H1 (cell line): ENCODE results near the gene CYP1B1. TPM values are rescaled to one million over a fixed set of nuclear protein-coding genes. Genes with fewer than 3 reads are reported as not detected.
A peak's percentile ranks its signal among the peaks of the same experiment; 100 is the strongest.

Source experiments
- CTCF ChIA-PET: fragments of 300-600 bp; sonication (Branson Sonifier 250); formaldehyde crosslinking; loops from one replicate; lab custom pipeline; 2021; ENCODE audit not compliant: partially characterized antibody; lab: Charles Lee
- POLR2A ChIA-PET: fragments of 300-600 bp; sonication (Branson Sonifier 250); formaldehyde crosslinking; loops from one replicate; lab custom pipeline; 2021; ENCODE audit warnings: inconsistent platforms; ENCODE audit not compliant: partially characterized antibody; lab: Charles Lee
- DNase-seq, 2 experiments: peaks; one replicate each; pipeline versions ENCODE4 v3.0.0 to v3.0.0-alpha.2; 2010 to 2022; ENCODE audit warnings: low spot score in 2 of 2, low read depth in 1 of 2, mixed read lengths in 1 of 2
- FAIRE-seq: peaks from 2 replicates; lab custom pipeline; 2011; peaks lifted over from hg19 to GRCh38; lab: Jason Lieb, UNC
- H2AFZ ChIP-seq: 2 replicates; pipeline ENCODE4 v1.8.1; 2012; ENCODE audit warnings: low read length, inconsistent platforms
- H2AK5ac ChIP-seq: 2 replicates; pipeline ENCODE4 v1.6.1; 2013; ENCODE audit warnings: low read depth, low read length
- H2BK120ac ChIP-seq: replicated peaks from 2 replicates; pipeline ENCODE3; 2013; ENCODE audit warnings: low read depth, low read length, inconsistent platforms
- H2BK12ac ChIP-seq: 2 replicates; pipeline ENCODE4 v1.6.1; 2013; ENCODE audit warnings: low read depth, low read length
- H2BK15ac ChIP-seq: 2 replicates; pipeline ENCODE4 v1.6.1; 2013; ENCODE audit warnings: low read length
- H2BK20ac ChIP-seq: 2 replicates; pipeline ENCODE4 v1.6.1; 2013; ENCODE audit warnings: low read length
- H2BK5ac ChIP-seq: 2 replicates; pipeline ENCODE4 v1.6.1; 2013; ENCODE audit warnings: low read depth, low read length
- H3K14ac ChIP-seq: 2 replicates; pipeline ENCODE4 v1.6.1; 2013; ENCODE audit warnings: inconsistent platforms; ENCODE audit not compliant: insufficient read length
- H3K18ac ChIP-seq: 2 replicates; pipeline ENCODE4 v1.6.1; 2013; ENCODE audit warnings: low read length; ENCODE audit errors: extremely low read depth
- H3K23ac ChIP-seq: 2 replicates; pipeline ENCODE4 v1.6.1; 2013; ENCODE audit warnings: inconsistent platforms; ENCODE audit not compliant: insufficient read length
- H3K23me2 ChIP-seq: 2 replicates; pipeline ENCODE4 v1.6.1; 2013; ENCODE audit warnings: low read depth, low read length
- H3K27ac ChIP-seq: 2 replicates; pipeline ENCODE4 v1.6.1; 2011; ENCODE audit warnings: low read depth, low read length, inconsistent platforms
- H3K27me3 ChIP-seq, 4 experiments: replicated peaks in 1 of 4; 1 replicate in 1 of 4; 2 replicates in 3 of 4; pipeline versions ENCODE4 v1.6.1 to v1.8.1; 2011 to 2013; ENCODE audit warnings: low read length in 3 of 4, mild to moderate bottlenecking in 3 of 4, inconsistent platforms in 2 of 4, mixed read lengths in 2 of 4, moderate library complexity in 1 of 4; ENCODE audit not compliant: control insufficient read depth in 3 of 4, insufficient read depth in 3 of 4; ENCODE audit errors: extremely low read depth in 1 of 4
- H3K36me3 ChIP-seq, 4 experiments: 2 replicates each; pipeline versions ENCODE4 v1.6.1 to v1.8.1; 2011 to 2013; ENCODE audit warnings: mild to moderate bottlenecking in 4 of 4, low read length in 3 of 4, moderate library complexity in 2 of 4, control low read depth in 1 of 4, inconsistent platforms in 1 of 4; ENCODE audit not compliant: insufficient read depth in 4 of 4, control insufficient read depth in 2 of 4
- H3K4ac ChIP-seq: replicated peaks from 2 replicates; pipeline ENCODE3; 2013; ENCODE audit warnings: low read length, low read depth, mixed read lengths, inconsistent platforms; ENCODE audit not compliant: insufficient read length
- H3K4me1 ChIP-seq, 4 experiments: replicated peaks in 1 of 4; 1 replicate in 1 of 4; 2 replicates in 3 of 4; pipeline versions ENCODE4 v1.6.1 to v1.8.1; 2011 to 2013; ENCODE audit warnings: low read length in 3 of 4, inconsistent platforms in 2 of 4, mixed read lengths in 1 of 4; ENCODE audit not compliant: insufficient read depth in 4 of 4, control insufficient read depth in 3 of 4
- H3K4me2 ChIP-seq, 2 experiments: 2 replicates each; pipeline versions ENCODE4 v1.6.1 to v1.8.1; 2011 to 2013; ENCODE audit warnings: low read depth in 2 of 2, low read length in 2 of 2, control low read depth in 1 of 2, inconsistent platforms in 1 of 2, mild to moderate bottlenecking in 1 of 2; ENCODE audit not compliant: insufficient read depth in 1 of 2
- H3K4me3 ChIP-seq, 4 experiments: fragments of 200-600, 300-600 bp in 1 of 4; sonication (generic), shearing (Covaris generic), sonication (Bioruptor Twin) in 1 of 4; 2 replicates each; pipeline versions ENCODE4 v1.5.1 to v1.8.1; 2011 to 2016; ENCODE audit warnings: low read length in 4 of 4, low read depth in 3 of 4, control low read depth in 2 of 4, inconsistent platforms in 2 of 4, mild to moderate bottlenecking in 2 of 4, mixed read lengths in 1 of 4, moderate library complexity in 1 of 4; ENCODE audit not compliant: insufficient read depth in 2 of 4; ENCODE audit errors: extremely low read depth in 1 of 4
- H3K56ac ChIP-seq: replicated peaks from 2 replicates; pipeline ENCODE3; 2013; ENCODE audit warnings: low read depth, mild to moderate bottlenecking, mixed read lengths, low read length, inconsistent platforms; ENCODE audit not compliant: insufficient read length
- H3K79me1 ChIP-seq: 2 replicates; pipeline ENCODE4 v1.6.1; 2013; ENCODE audit warnings: low read depth, low read length, control low read depth
- H3K79me2 ChIP-seq, 2 experiments: 2 replicates each; pipeline versions ENCODE4 v1.6.1 to v1.8.1; 2012 to 2013; ENCODE audit warnings: low read length in 2 of 2, mild to moderate bottlenecking in 2 of 2, inconsistent platforms in 1 of 2; ENCODE audit not compliant: insufficient read depth in 2 of 2, control insufficient read depth in 1 of 2
- H3K9ac ChIP-seq, 4 experiments: replicated peaks in 1 of 4; 1 replicate in 1 of 4; 2 replicates in 3 of 4; pipeline versions ENCODE4 v1.6.1 to v1.8.1; 2011 to 2013; ENCODE audit warnings: low read depth in 3 of 4, low read length in 3 of 4, control low read depth in 2 of 4, mild to moderate bottlenecking in 2 of 4, moderate library complexity in 2 of 4, inconsistent platforms in 1 of 4; ENCODE audit errors: extremely low read depth in 1 of 4
- H3K9me3 ChIP-seq, 2 experiments: 2 replicates each; pipeline versions ENCODE4 v1.6.1 to v1.8.1; 2012 to 2013; ENCODE audit warnings: mild to moderate bottlenecking in 2 of 2, moderate library complexity in 2 of 2, control low read depth in 1 of 2, inconsistent platforms in 1 of 2, low read depth in 1 of 2, low read length in 1 of 2, mixed read lengths in 1 of 2; ENCODE audit not compliant: insufficient read depth in 2 of 2
- H4K20me1 ChIP-seq, 2 experiments: replicated peaks in 1 of 2; 2 replicates each; pipeline versions ENCODE3 to v1.8.1; 2011 to 2013; ENCODE audit warnings: inconsistent platforms in 2 of 2, low read length in 2 of 2, mild to moderate bottlenecking in 1 of 2; ENCODE audit not compliant: insufficient read depth in 2 of 2, control insufficient read depth in 1 of 2
- H4K5ac ChIP-seq: 2 replicates; pipeline ENCODE4 v1.6.1; 2013; ENCODE audit warnings: low read length, low read depth, mixed read lengths, inconsistent platforms; ENCODE audit not compliant: insufficient read length
- H4K8ac ChIP-seq: 2 replicates; pipeline ENCODE4 v1.8.0; 2013; ENCODE audit warnings: mild to moderate bottlenecking, moderate library complexity, low read length, inconsistent platforms; ENCODE audit not compliant: insufficient read depth; ENCODE audit errors: extremely low read depth
- H4K91ac ChIP-seq: replicated peaks from 2 replicates; pipeline ENCODE3; 2013; ENCODE audit warnings: low read length, mixed read lengths, inconsistent platforms; ENCODE audit not compliant: insufficient read length
- CHD1 ChIP-seq: IDR thresholded peaks from 2 replicates; pipeline ENCODE4 v1.6.1; 2012; ENCODE audit warnings: low read depth, low read length, improper control_type of control experiment
- CTBP2 ChIP-seq: IDR thresholded peaks from 2 replicates; pipeline ENCODE4 v1.7.0; 2011; ENCODE audit warnings: borderline replicate concordance, mild to moderate bottlenecking, moderate library complexity, mixed read lengths, low read length; ENCODE audit not compliant: insufficient read depth, insufficient read length
- EZH2 ChIP-seq: fragments of 200-600 bp; sonication (generic); IDR thresholded peaks from 2 replicates; pipeline ENCODE4 v1.7.1; 2012; ENCODE audit warnings: low read depth, mild to moderate bottlenecking, moderate library complexity, low read length, inconsistent platforms; ENCODE audit not compliant: severe bottlenecking
- FOSL1 ChIP-seq: IDR thresholded peaks from 2 replicates; pipeline ENCODE4 v1.6.1; 2011; ENCODE audit warnings: mild to moderate bottlenecking, low read depth, low read length, moderate library complexity; ENCODE audit not compliant: insufficient read depth
- GTF2F1 ChIP-seq: IDR thresholded peaks from 2 replicates; pipeline ENCODE4 v1.6.1; 2012; ENCODE audit warnings: low read depth, low read length, improper control_type of control experiment, borderline replicate concordance
- JUN ChIP-seq: IDR thresholded peaks from 2 replicates; pipeline ENCODE4 v1.6.1; 2011; ENCODE audit warnings: low read depth, mild to moderate bottlenecking, improper control_type of control experiment, low read length
- NRF1 ChIP-seq: IDR thresholded peaks from 2 replicates; pipeline ENCODE4 v1.6.1; 2011; ENCODE audit warnings: mild to moderate bottlenecking, low read depth, low read length, improper control_type of control experiment
- RNF2 ChIP-seq: fragments of 200-900, 300-1000 bp; sonication (generic); IDR thresholded peaks from 2 replicates; pipeline ENCODE4 v1.7.1; 2016; ENCODE audit warnings: borderline replicate concordance, low read depth, mild to moderate bottlenecking, antibody characterized with exemption, low read length; ENCODE audit not compliant: poor library complexity, severe bottlenecking; ENCODE audit errors: missing control alignments
- SIRT6 ChIP-seq: IDR thresholded peaks from one replicate; pipeline ENCODE4 v1.7.1; 2012; ENCODE audit warnings: low read length, inconsistent platforms
- SIX5 ChIP-seq: IDR thresholded peaks from 2 replicates; pipeline ENCODE4 v1.6.1; 2011; ENCODE audit warnings: mild to moderate bottlenecking, low read depth, low read length
- TAF1 ChIP-seq: IDR thresholded peaks from 2 replicates; pipeline ENCODE4 v1.6.1; 2011; ENCODE audit warnings: mild to moderate bottlenecking, low read depth, low read length
- TAF7 ChIP-seq: optimal IDR thresholded peaks from 2 replicates; pipeline ENCODE3; 2011; ENCODE audit warnings: low read depth, mild to moderate bottlenecking, inconsistent platforms, low read length, moderate library complexity, borderline replicate concordance
- WGBS, 2 experiments: shearing (Covaris generic) in 1 of 2; methylation state at CpG; one replicate each; pipeline versions ENCODE4 v1.1.6 to v1.1.7; 2013 to 2015; ENCODE audit warnings: low lambda C conversion rate in 2 of 2, mixed read lengths in 2 of 2, inconsistent platforms in 1 of 2, low coverage in 1 of 2, missing lambda C conversion rate in 1 of 2; ENCODE audit not compliant: insufficient replicate concordance in 2 of 2, insufficient coverage in 1 of 2, insufficient read length in 1 of 2; ENCODE audit errors: extremely low coverage in 1 of 2, missing lambda C conversion rate in 1 of 2; 5-methylcytosine and 5-hydroxymethylcytosine counted together
- polyA plus RNA-seq, 7 experiments: library from polyadenylated mRNA; depleted of rRNA in 3 of 7; stranded (reverse) in 5 of 7; unstranded in 2 of 7; fragments of >200 nt in 5 of 7; fragments of 200-250 nt in 2 of 7; gene quantifications; 1 replicate in 5 of 7; 2 replicates in 1 of 7; 4 replicates in 1 of 7; pipeline versions ENCODE4 v1.2.1 to v1.2.3, GENCODE V29; 2011 to 2013; ENCODE audit warnings: missing spikeins in 2 of 7, mixed read lengths in 2 of 7
- total RNA-seq: library from RNA; stranded (reverse); fragmentation: NEBNext Ultra II Directional; extraction: Animal tissue kit (Norgen Biotek cat#: 25700); gene quantifications from 2 replicates; pipeline ENCODE4 v1.2.1, GENCODE V29; 2021
- TF ChIP-seq, protein P1 (sequence below): IDR thresholded peaks from 2 replicates; pipeline ENCODE4 v1.6.1; 2012; ENCODE audit warnings: inconsistent platforms

The CYP1B1 gene
- total and polyA plus RNA-seq, 2 of the 8 experiments (the other 6 are each of a cell fraction or from before 2014, with no cell fraction given), result 1.3 to 5.7 TPM

DNA sequence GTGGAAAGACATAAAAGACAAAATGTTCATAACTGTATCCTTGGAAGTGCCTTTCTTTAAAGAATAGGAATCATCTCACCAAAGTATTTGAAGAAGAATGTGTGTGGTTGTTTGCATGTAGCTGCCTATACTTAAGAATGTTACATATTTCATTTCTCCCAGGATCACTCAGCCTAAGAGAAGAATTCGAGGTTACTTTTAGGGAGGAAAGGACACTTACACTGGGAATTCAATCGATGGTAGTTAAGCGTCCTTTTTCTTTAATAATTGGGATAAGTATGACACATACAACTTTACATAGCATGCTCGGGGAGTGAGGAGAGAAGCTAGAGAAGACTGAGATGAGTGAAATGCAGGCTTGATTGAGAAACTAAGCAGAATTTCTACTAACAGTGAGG is 22.0 kb upstream of the CYP1B1 start:
- Histone ChIP-seq H3K79me2 (no peaks in the 10 kb centered on the region), H3K23me2 (peaks cover 4% of the 10 kb centered on the region; the same call in 1 of the 2 replicates), H2BK120ac (no peak overlapping the region), H2BK5ac (no peak overlapping the region), H3K27ac (no peak overlapping the region), H2AK5ac (no peak overlapping the region), H3K4me3 (peak overlapping the region in 1 of 4 experiments; percentile 46; a peak in 4 of 8 replicates), H4K8ac (no peak overlapping the region), H3K4me2 (peak overlapping the region; percentile 58 to 68; a peak in 3 of 4 replicates), H3K18ac (no peak overlapping the region), H4K5ac (no peak overlapping the region), H3K14ac (no peak overlapping the region), H2BK12ac (no peak overlapping the region), H2BK20ac (no peak overlapping the region), H3K4me1 (peaks cover 12 to 30% (median 16%) of the 10 kb centered on the region in 4 experiments), H2BK15ac (no peak overlapping the region), H3K79me1 (no peaks in the 10 kb centered on the region), H3K36me3 (no peaks in the 10 kb centered on the region), H3K23ac (no peak overlapping the region), H3K9ac (no peak overlapping the region), H3K56ac (no peak overlapping the region), H4K91ac (no peak overlapping the region), H3K4ac (no peak overlapping the region), H3K27me3 (peaks cover 5 to 39% (median 34%) of the 10 kb centered on the region in 4 experiments), H3K9me3 (no peaks in the 10 kb centered on the region), H4K20me1 (no peaks in the 10 kb centered on the region), H2AFZ (no peak overlapping the region)
- WGBS, 2 experiments, result 31% methylated on average over 4 of the region's 4 CpGs; no CpG with 5 or more reads in 1 of the 2 experiments
- DNase-seq (no peak), FAIRE-seq (no peak)
- ChIA-PET POLR2A (interaction anchor here (0.9 to 1.5 kb wide), 4 partner anchors 11 to 23 kb away, joined by 3 to 4 read pairs (median 4); partner anchors contain the start of gene CYP1B1), CTCF (interaction anchor here (1.1 to 8.4 kb wide), 2 partner anchors 18 to 20 kb away, joined by 4 to 70 read pairs; partner anchors contain the start of gene CYP1B1)
- TF ChIP-seq TAF7 (no peak), SIRT6 (no peak), TAF1 (no peak), RNF2 (no peak), NRF1 (no peak), SIX5 (no peak), FOSL1 (no peak), GTF2F1 (no peak), JUN (no peak), CHD1 (no peak), CTBP2 (no peak), EZH2 (no peak)
- TF ChIP-seq, protein P1, sequence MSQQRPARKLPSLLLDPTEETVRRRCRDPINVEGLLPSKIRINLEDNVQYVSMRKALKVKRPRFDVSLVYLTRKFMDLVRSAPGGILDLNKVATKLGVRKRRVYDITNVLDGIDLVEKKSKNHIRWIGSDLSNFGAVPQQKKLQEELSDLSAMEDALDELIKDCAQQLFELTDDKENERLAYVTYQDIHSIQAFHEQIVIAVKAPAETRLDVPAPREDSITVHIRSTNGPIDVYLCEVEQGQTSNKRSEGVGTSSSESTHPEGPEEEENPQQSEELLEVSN, result no peak
